HepG2 (cell line): ENCODE results near the gene MAP6D1.

ENCODE experiments used
- FOXK1 ChIP-seq: sonication (generic); formaldehyde crosslinking; IDR thresholded peaks from 2 replicates; pipeline ENCODE4 v1.4.0; 2020; ENCODE audit warnings: low read depth, missing genetic modification reagents, borderline replicate concordance
- FOXK2 ChIP-seq: fragments of 450-650 bp; IDR thresholded peaks from 2 replicates; pipeline ENCODE4 v1.6.1; 2016
- HOXA3 ChIP-seq: sonication (generic); formaldehyde crosslinking; IDR thresholded peaks from 2 replicates; pipeline ENCODE4 v1.5.0; 2020; ENCODE audit warnings: missing genetic modification reagents
- JUND ChIP-seq: sonication (generic); formaldehyde crosslinking; IDR thresholded peaks from 2 replicates; pipeline ENCODE4 v1.8.0; 2022; ENCODE audit warnings: mild to moderate bottlenecking, missing genetic modification reagents
- POLR2A ChIP-seq, 2 experiments: IDR thresholded peaks; 2 replicates each; pipeline ENCODE4 v1.6.1; 2011; ENCODE audit warnings: low read depth in 2 of 2, low read length in 2 of 2, mild to moderate bottlenecking in 1 of 2, moderate library complexity in 1 of 2; ENCODE audit not compliant: insufficient read depth in 1 of 2
- TAF1 ChIP-seq: sonication (generic); formaldehyde crosslinking; IDR thresholded peaks from 2 replicates; pipeline ENCODE4 v1.4.0; 2020; ENCODE audit warnings: missing genetic modification reagents
- TMF1 ChIP-seq: sonication (generic); formaldehyde crosslinking; IDR thresholded peaks from 2 replicates; pipeline ENCODE4 v1.8.1; 2022; ENCODE audit warnings: low read depth, missing genetic modification reagents
- TF ChIP-seq, protein P1 (sequence below): sonication (generic); formaldehyde crosslinking; IDR thresholded peaks from 2 replicates; pipeline ENCODE4 v1.4.0; 2020; ENCODE audit warnings: missing genetic modification reagents
- TF ChIP-seq, protein P2 (sequence below), 2 experiments: sonication (generic) in 1 of 2; formaldehyde crosslinking in 1 of 2; IDR thresholded peaks; 2 replicates each; pipeline versions ENCODE4 v1.4.0 to v1.6.1; 2018 to 2020; ENCODE audit warnings: missing genetic modification reagents in 2 of 2, borderline replicate concordance in 1 of 2, low read depth in 1 of 2, mild to moderate bottlenecking in 1 of 2, missing biosample characterization in 1 of 2
- TF ChIP-seq, protein P3 (sequence below): sonication (generic); formaldehyde crosslinking; IDR thresholded peaks from 2 replicates; pipeline ENCODE4 v1.8.0; 2022; ENCODE audit warnings: mild to moderate bottlenecking, missing genetic modification reagents; ENCODE audit not compliant: insufficient replicate concordance
- TF ChIP-seq, protein P4 (sequence below): sonication (generic); formaldehyde crosslinking; IDR thresholded peaks from 2 replicates; pipeline ENCODE4 v1.8.1; 2022; ENCODE audit warnings: mild to moderate bottlenecking, missing genetic modification reagents

DNA sequence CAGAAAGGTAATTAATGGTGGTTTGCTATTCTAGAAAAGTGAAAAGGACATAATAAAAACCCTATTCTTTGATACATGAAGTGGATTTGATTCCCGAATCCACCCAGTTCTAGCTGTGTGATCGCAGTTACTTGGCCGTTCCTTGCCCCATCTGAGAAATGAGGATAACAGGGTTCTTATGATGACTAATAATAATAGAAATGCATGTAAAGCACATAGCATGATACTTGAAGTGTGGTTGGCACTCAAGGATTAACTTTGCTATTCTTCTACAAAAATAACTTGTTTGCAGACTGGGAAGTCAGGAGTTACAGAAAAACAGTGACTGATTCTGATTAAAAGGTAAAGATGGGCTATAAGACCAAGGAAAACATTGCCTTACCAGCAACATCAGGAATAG lies 32.5 kb upstream of the MAP6D1 start:
- TF ChIP-seq HOXA3 (CRISPR knock-in tag): no peak
- TF ChIP-seq, protein P1, sequence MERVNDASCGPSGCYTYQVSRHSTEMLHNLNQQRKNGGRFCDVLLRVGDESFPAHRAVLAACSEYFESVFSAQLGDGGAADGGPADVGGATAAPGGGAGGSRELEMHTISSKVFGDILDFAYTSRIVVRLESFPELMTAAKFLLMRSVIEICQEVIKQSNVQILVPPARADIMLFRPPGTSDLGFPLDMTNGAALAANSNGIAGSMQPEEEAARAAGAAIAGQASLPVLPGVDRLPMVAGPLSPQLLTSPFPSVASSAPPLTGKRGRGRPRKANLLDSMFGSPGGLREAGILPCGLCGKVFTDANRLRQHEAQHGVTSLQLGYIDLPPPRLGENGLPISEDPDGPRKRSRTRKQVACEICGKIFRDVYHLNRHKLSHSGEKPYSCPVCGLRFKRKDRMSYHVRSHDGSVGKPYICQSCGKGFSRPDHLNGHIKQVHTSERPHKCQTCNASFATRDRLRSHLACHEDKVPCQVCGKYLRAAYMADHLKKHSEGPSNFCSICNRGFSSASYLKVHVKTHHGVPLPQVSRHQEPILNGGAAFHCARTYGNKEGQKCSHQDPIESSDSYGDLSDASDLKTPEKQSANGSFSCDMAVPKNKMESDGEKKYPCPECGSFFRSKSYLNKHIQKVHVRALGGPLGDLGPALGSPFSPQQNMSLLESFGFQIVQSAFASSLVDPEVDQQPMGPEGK: no peak
- no peak for TF ChIP-seq FOXK2
- TF ChIP-seq, protein P2, sequence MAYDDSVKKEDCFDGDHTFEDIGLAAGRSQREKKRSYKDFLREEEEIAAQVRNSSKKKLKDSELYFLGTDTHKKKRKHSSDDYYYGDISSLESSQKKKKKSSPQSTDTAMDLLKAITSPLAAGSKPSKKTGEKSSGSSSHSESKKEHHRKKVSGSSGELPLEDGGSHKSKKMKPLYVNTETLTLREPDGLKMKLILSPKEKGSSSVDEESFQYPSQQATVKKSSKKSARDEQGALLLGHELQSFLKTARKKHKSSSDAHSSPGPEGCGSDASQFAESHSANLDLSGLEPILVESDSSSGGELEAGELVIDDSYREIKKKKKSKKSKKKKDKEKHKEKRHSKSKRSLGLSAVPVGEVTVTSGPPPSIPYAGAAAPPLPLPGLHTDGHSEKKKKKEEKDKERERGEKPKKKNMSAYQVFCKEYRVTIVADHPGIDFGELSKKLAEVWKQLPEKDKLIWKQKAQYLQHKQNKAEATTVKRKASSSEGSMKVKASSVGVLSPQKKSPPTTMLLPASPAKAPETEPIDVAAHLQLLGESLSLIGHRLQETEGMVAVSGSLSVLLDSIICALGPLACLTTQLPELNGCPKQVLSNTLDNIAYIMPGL (CRISPR knock-in tag; IDR thresholded peaks at IDR 0.05; ENCODE audit: borderline replicate concordance in 1 of 2, low read depth in 1 of 2): no peak
- no peak for TF ChIP-seq JUND (CRISPR knock-in tag)
- TF ChIP-seq, protein P3, sequence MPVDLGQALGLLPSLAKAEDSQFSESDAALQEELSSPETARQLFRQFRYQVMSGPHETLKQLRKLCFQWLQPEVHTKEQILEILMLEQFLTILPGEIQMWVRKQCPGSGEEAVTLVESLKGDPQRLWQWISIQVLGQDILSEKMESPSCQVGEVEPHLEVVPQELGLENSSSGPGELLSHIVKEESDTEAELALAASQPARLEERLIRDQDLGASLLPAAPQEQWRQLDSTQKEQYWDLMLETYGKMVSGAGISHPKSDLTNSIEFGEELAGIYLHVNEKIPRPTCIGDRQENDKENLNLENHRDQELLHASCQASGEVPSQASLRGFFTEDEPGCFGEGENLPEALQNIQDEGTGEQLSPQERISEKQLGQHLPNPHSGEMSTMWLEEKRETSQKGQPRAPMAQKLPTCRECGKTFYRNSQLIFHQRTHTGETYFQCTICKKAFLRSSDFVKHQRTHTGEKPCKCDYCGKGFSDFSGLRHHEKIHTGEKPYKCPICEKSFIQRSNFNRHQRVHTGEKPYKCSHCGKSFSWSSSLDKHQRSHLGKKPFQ (CRISPR knock-in tag): no peak
- TF ChIP-seq FOXK1 (CRISPR knock-in tag): no peak
- TF ChIP-seq, protein P4, sequence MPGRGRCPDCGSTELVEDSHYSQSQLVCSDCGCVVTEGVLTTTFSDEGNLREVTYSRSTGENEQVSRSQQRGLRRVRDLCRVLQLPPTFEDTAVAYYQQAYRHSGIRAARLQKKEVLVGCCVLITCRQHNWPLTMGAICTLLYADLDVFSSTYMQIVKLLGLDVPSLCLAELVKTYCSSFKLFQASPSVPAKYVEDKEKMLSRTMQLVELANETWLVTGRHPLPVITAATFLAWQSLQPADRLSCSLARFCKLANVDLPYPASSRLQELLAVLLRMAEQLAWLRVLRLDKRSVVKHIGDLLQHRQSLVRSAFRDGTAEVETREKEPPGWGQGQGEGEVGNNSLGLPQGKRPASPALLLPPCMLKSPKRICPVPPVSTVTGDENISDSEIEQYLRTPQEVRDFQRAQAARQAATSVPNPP (CRISPR knock-in tag): no peak
- no peak for TF ChIP-seq POLR2A (IDR thresholded peaks at IDR 0.05; ENCODE audit: insufficient read depth in 1 of 2, low read depth in 2 of 2, low read length in 2 of 2)
- TF ChIP-seq TAF1 (CRISPR knock-in tag): no peak
- no peak for TF ChIP-seq TMF1 (CRISPR knock-in tag)
